ENCODE data around the gene L3MBTL4. TPM values are rescaled to one million over a fixed set of nuclear protein-coding genes. Genes with fewer than 3 reads are reported as not detected.

L3MBTL4 gene
- total and polyA plus RNA-seq, 10 of the 15 experiments (the other 5 are each of a cell fraction or from before 2014, with no cell fraction given) = 1.3 to 8.7 (median 3.8) TPM

GRCh38 chr18:6284761-6285160 is 129.9 kb downstream of the L3MBTL4 start:
- CTCF ChIA-PET = no interaction called here
- no peaks in the 10 kb centered on the region for H3K36me3 ChIP-seq (ENCODE audit: control insufficient read depth in 2 of 2, insufficient read depth in 2 of 2, low read length in 1 of 2)
- no peaks in the 10 kb centered on the region for H3K4me1 ChIP-seq (ENCODE audit: control insufficient read depth, insufficient read depth, low read length)
- no peaks in the 10 kb centered on the region for H3K79me2 ChIP-seq (ENCODE audit: control insufficient read depth, insufficient read depth, low read length)
- BruUV-seq (replicated peaks) = no TSS peak
- in situ Hi-C loops (cut with MboI) (no loop called here), intact Hi-C loops (cut with micrococcal nuclease; ENCODE audit: unreplicated experiment) (no loop called here)
- SMC1A ChIA-PET (ENCODE audit: uncharacterized antibody, unreplicated experiment) = no interaction called here
- no peak for FAIRE-seq
- no peak overlapping the region for H3K27ac ChIP-seq (ENCODE audit: control insufficient read depth, insufficient read depth)
- POLR2A ChIA-PET = no interaction called here
- no peak for ATAC-seq
- H3K4me3 ChIP-seq = no peak overlapping the region
- no peak for TF ChIP-seq FOS (IDR thresholded peaks at IDR 0.05; ENCODE audit: borderline replicate concordance, extremely low read depth, insufficient read length)
- TF ChIP-seq SRF (IDR thresholded peaks at IDR 0.05; ENCODE audit: low read depth in 2 of 2, low read length in 2 of 2) = no peak
- TF ChIP-seq, protein P1, sequence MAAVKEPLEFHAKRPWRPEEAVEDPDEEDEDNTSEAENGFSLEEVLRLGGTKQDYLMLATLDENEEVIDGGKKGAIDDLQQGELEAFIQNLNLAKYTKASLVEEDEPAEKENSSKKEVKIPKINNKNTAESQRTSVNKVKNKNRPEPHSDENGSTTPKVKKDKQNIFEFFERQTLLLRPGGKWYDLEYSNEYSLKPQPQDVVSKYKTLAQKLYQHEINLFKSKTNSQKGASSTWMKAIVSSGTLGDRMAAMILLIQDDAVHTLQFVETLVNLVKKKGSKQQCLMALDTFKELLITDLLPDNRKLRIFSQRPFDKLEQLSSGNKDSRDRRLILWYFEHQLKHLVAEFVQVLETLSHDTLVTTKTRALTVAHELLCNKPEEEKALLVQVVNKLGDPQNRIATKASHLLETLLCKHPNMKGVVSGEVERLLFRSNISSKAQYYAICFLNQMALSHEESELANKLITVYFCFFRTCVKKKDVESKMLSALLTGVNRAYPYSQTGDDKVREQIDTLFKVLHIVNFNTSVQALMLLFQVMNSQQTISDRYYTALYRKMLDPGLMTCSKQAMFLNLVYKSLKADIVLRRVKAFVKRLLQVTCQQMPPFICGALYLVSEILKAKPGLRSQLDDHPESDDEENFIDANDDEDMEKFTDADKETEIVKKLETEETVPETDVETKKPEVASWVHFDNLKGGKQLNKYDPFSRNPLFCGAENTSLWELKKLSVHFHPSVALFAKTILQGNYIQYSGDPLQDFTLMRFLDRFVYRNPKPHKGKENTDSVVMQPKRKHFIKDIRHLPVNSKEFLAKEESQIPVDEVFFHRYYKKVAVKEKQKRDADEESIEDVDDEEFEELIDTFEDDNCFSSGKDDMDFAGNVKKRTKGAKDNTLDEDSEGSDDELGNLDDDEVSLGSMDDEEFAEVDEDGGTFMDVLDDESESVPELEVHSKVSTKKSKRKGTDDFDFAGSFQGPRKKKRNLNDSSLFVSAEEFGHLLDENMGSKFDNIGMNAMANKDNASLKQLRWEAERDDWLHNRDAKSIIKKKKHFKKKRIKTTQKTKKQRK (IDR thresholded peaks at IDR 0.05; ENCODE audit: low read depth, low read length) = no peak
- TF ChIP-seq NR2C1 (IDR thresholded peaks at IDR 0.05) = no peak
- no peak for TF ChIP-seq SUZ12 (IDR thresholded peaks at IDR 0.05; ENCODE audit: unreplicated experiment)
- no peak for TF ChIP-seq IKZF2 (IDR thresholded peaks at IDR 0.05)
- no peak for TF ChIP-seq MEF2A (IDR thresholded peaks at IDR 0.05; ENCODE audit: insufficient read depth, low read depth, low read length)
- no peak for TF ChIP-seq TCF12 (IDR thresholded peaks at IDR 0.05; ENCODE audit: low read depth, low read length)
- no peak for TF ChIP-seq PML (IDR thresholded peaks at IDR 0.05; ENCODE audit: low read length)
- no peak for TF ChIP-seq NFIC (IDR thresholded peaks at IDR 0.05; ENCODE audit: low read depth, low read length)
- TF ChIP-seq IRF4 (IDR thresholded peaks at IDR 0.05; ENCODE audit: low read depth, low read length) = no peak
- TF ChIP-seq TCF7 (IDR thresholded peaks at IDR 0.05; ENCODE audit: borderline replicate concordance) = no peak
- no peaks in the 10 kb centered on the region for H4K20me1 ChIP-seq (ENCODE audit: control insufficient read depth, insufficient read depth)
- no peak overlapping the region for H3K4me2 ChIP-seq (ENCODE audit: control insufficient read depth, insufficient read depth)
- H3K9ac ChIP-seq (ENCODE audit: control insufficient read depth, insufficient read depth, low read length) = no peak overlapping the region
- H2AFZ ChIP-seq (ENCODE audit: control insufficient read depth, low read depth, low read length) = no peak overlapping the region
- H3K9me3 ChIP-seq (replicated peaks; ENCODE audit: control insufficient read depth, insufficient read depth, low read length) = no peaks in the 10 kb centered on the region
- 84% methylated on average over 22 of the region's 22 CpGs for WGBS (ENCODE audit: insufficient coverage, insufficient replicate concordance, low lambda C conversion rate, missing lambda C conversion rate)
- RAD21 ChIA-PET (ENCODE audit: unreplicated experiment) = no interaction called here
- DNase-seq (ENCODE audit: low read depth, low spot score) = no peak
- H3K27me3 ChIP-seq (replicated peaks in 1 of 2; ENCODE audit: control insufficient read depth in 2 of 2, insufficient read depth in 2 of 2, low read length in 1 of 2) = no peaks in the 10 kb centered on the region
